HCT116 (cell line): ENCODE results near the gene ALDH4A1. TPM values are rescaled to one million over a fixed set of nuclear protein-coding genes. Genes with fewer than 3 reads are reported as not detected.

Source experiments
- ATAC-seq: fragments of 200-7000 bp; cut with Tn5 transposase; 2 replicates; pipeline ENCODE4 v1.9.1; 2020; ENCODE audit warnings: mild to moderate bottlenecking, moderate library complexity
- BruUV-seq: library from RNA; stranded (reverse); fragments of 400-500 nt; replicated peaks from 2 replicates; lab custom pipeline; 2021; lab: Mats Ljungman, UMichigan
- CTCF ChIA-PET: fragments of 300-600 bp; sonication (Branson Sonifier 250); formaldehyde crosslinking; loops from one replicate; lab custom pipeline; 2021; ENCODE audit warnings: antibody characterized with exemption; lab: Charles Lee
- POLR2A ChIA-PET: fragments of 300-600, 350-600 bp; sonication (Branson Sonifier 250); formaldehyde crosslinking; loops from one replicate; lab custom pipeline; 2021; ENCODE audit warnings: antibody characterized with exemption; lab: Charles Lee
- RAD21 ChIA-PET, 2 experiments: fragments of 300-600 bp; sonication (Branson Sonifier 250); formaldehyde crosslinking; loops; one replicate each; lab custom pipeline; 2023; ENCODE audit warnings: low total read pairs in 2 of 2; ENCODE audit not compliant: uncharacterized antibody in 2 of 2, unreplicated experiment in 2 of 2, low non-redundant PET in 1 of 2; lab: Charles Lee
- DNase-seq: peaks from one replicate; pipeline ENCODE4 v3.0.0-alpha.2; 2010; ENCODE audit warnings: low read depth, low spot score
- H2AFZ ChIP-seq: fragments of 200-600 bp; shearing (Covaris generic), sonication (generic); 2 replicates; pipeline ENCODE4 v1.6.1; 2017; ENCODE audit warnings: low read depth, mixed run types, mixed read lengths, antibody characterized with exemption, low read length; ENCODE audit not compliant: poor library complexity, severe bottlenecking
- H3K27ac ChIP-seq: 2 replicates; pipeline ENCODE4 v1.5.1; 2012; ENCODE audit warnings: low read depth, low read length
- H3K27me3 ChIP-seq: fragments of 200-600 bp; sonication (generic); 2 replicates; pipeline ENCODE4 v1.6.1; 2016; ENCODE audit warnings: mixed run types, low read length, mixed read lengths; ENCODE audit not compliant: insufficient read depth
- H3K36me3 ChIP-seq, 2 experiments: fragments of 200-500 bp in 1 of 2; fragments of 200-600 bp in 1 of 2; sonication (Bioruptor generic) in 1 of 2; sonication (generic) in 1 of 2; 2 replicates each; pipeline versions ENCODE4 v1.5.1 to v1.6.1; 2014 to 2016; ENCODE audit warnings: low read length in 2 of 2, inconsistent platforms in 1 of 2, mixed read lengths in 1 of 2, mixed run types in 1 of 2; ENCODE audit not compliant: insufficient read depth in 2 of 2, control insufficient read depth in 1 of 2
- H3K4me1 ChIP-seq, 2 experiments: fragments of 200-600 bp in 1 of 2; sonication (generic) in 1 of 2; 2 replicates each; pipeline versions ENCODE4 v1.5.1 to v1.6.1; 2012 to 2017; ENCODE audit warnings: low read length in 2 of 2, inconsistent platforms in 1 of 2, mild to moderate bottlenecking in 1 of 2, mixed read lengths in 1 of 2, mixed run types in 1 of 2, moderate library complexity in 1 of 2; ENCODE audit not compliant: insufficient read depth in 2 of 2, control insufficient read depth in 1 of 2
- H3K4me2 ChIP-seq: fragments of 200-600 bp; sonication (generic); 2 replicates; pipeline ENCODE4 v1.6.1; 2017; ENCODE audit warnings: mixed run types, low read length, mixed read lengths
- H3K4me3 ChIP-seq, 2 experiments: fragments of 200-600 bp in 1 of 2; sonication (generic) in 1 of 2; replicated peaks in 1 of 2; 2 replicates each; pipeline ENCODE4 v1.5.1; 2011 to 2016; ENCODE audit warnings: low read length in 2 of 2, control low read depth in 1 of 2, low read depth in 1 of 2, mild to moderate bottlenecking in 1 of 2, mixed read lengths in 1 of 2, mixed run types in 1 of 2
- H3K79me2 ChIP-seq: fragments of 200-600 bp; sonication (generic); 2 replicates; pipeline ENCODE4 v1.6.1; 2017; ENCODE audit warnings: mild to moderate bottlenecking, mixed run types, low read length, moderate library complexity, mixed read lengths; ENCODE audit not compliant: insufficient read depth
- H3K9ac ChIP-seq: fragments of 200-600 bp; sonication (generic); 2 replicates; pipeline ENCODE4 v1.6.1; 2016; ENCODE audit warnings: low read length, mixed read lengths
- H3K9me2 ChIP-seq: fragments of 200-600 bp; sonication (generic), shearing (Covaris generic); 2 replicates; pipeline ENCODE4 v1.6.1; 2017; ENCODE audit warnings: mixed run types, mild to moderate bottlenecking, moderate library complexity; ENCODE audit not compliant: insufficient read depth
- H3K9me3 ChIP-seq, 2 experiments: fragments of 200-500 bp in 1 of 2; fragments of 200-600 bp in 1 of 2; sonication (Bioruptor generic) in 1 of 2; sonication (generic) in 1 of 2; 2 replicates each; pipeline ENCODE4 v1.6.1; 2014 to 2017; ENCODE audit warnings: low read length in 2 of 2, mixed read lengths in 2 of 2, inconsistent platforms in 1 of 2, low read depth in 1 of 2, mild to moderate bottlenecking in 1 of 2, mixed run types in 1 of 2, moderate library complexity in 1 of 2; ENCODE audit not compliant: control insufficient read depth in 1 of 2, insufficient read depth in 1 of 2
- H4K20me1 ChIP-seq: fragments of 200-600 bp; sonication (generic), shearing (Covaris generic); 2 replicates; pipeline ENCODE4 v1.6.1; 2017; ENCODE audit warnings: mixed run types, mild to moderate bottlenecking, moderate library complexity; ENCODE audit not compliant: insufficient read depth
- CBX3 ChIP-seq: IDR thresholded peaks from 2 replicates; pipeline ENCODE4 v1.6.1; 2012; ENCODE audit warnings: low read depth
- CEBPB ChIP-seq: IDR thresholded peaks from 2 replicates; pipeline ENCODE4 v1.6.1; 2012; ENCODE audit warnings: low read depth
- EZH2phosphoT487 ChIP-seq: fragments of 200-600 bp; IDR thresholded peaks from 2 replicates; pipeline ENCODE4 v1.6.1; 2018; ENCODE audit warnings: antibody characterized with exemption, borderline replicate concordance
- SRF ChIP-seq: IDR thresholded peaks from 2 replicates; pipeline ENCODE4 v1.6.1; 2012; ENCODE audit warnings: low read depth
- TCF7L2 ChIP-seq: IDR thresholded peaks from 2 replicates; pipeline ENCODE4 v1.7.0; 2011; ENCODE audit warnings: borderline replicate concordance, inconsistent platforms; ENCODE audit not compliant: insufficient read depth, insufficient read length; ENCODE audit errors: extremely low read depth
- YY1 ChIP-seq: IDR thresholded peaks from 2 replicates; pipeline ENCODE4 v1.6.1; 2011; ENCODE audit warnings: low read length, low read depth, moderate library complexity, mild to moderate bottlenecking; ENCODE audit not compliant: insufficient replicate concordance; ENCODE audit errors: extremely low read depth
- ZFX ChIP-seq: fragments of 450-650 bp; IDR thresholded peaks from 2 replicates; pipeline ENCODE4 v1.6.1; 2017
- ZNF274 ChIP-seq: fragments of 200-500 bp; sonication (Bioruptor generic); IDR thresholded peaks from 2 replicates; pipeline ENCODE4 v1.6.1; 2014; ENCODE audit warnings: mild to moderate bottlenecking, low read depth, low read length, inconsistent platforms
- intact Hi-C: fragments of 100-400 bp; cut with micrococcal nuclease; formaldehyde crosslinking; loops from 2 replicates; pipeline ENCODE4 v1.10.0; 2022
- total RNA-seq: library from RNA; stranded (reverse); gene quantifications from one replicate; pipeline ENCODE4 v1.2.1, GENCODE V29; 2021; ENCODE audit not compliant: unreplicated experiment
- TF ChIP-seq, protein P1 (sequence below): IDR thresholded peaks from 2 replicates; pipeline ENCODE4 v1.6.1; 2012
- TF ChIP-seq, protein P2 (sequence below): IDR thresholded peaks from 2 replicates; pipeline ENCODE4 v1.6.1; 2012
- TF ChIP-seq, protein P3 (sequence below): IDR thresholded peaks from 2 replicates; pipeline ENCODE4 v1.6.1; 2011; ENCODE audit warnings: mild to moderate bottlenecking, low read length, moderate library complexity; ENCODE audit not compliant: insufficient replicate concordance; ENCODE audit errors: extremely low read depth
- TF ChIP-seq, protein P4 (sequence below), 3 experiments: fragments of 200-600 bp in 1 of 3; sonication (generic) in 1 of 3; IDR thresholded peaks in 2 of 3; conservative IDR thresholded peaks in 1 of 3; 2 replicates each; pipeline ENCODE4 v1.5.1; 2012 to 2017; ENCODE audit warnings: low read depth in 2 of 3, low read length in 2 of 3, antibody characterized with exemption in 1 of 3, borderline replicate concordance in 1 of 3, control low read depth in 1 of 3, mild to moderate bottlenecking in 1 of 3, mixed read lengths in 1 of 3, mixed run types in 1 of 3, moderate library complexity in 1 of 3; ENCODE audit not compliant: insufficient read depth in 1 of 3

ALDH4A1 gene
- total RNA-seq, 1 experiment from 2014 or later, result 12.6 TPM

DNA sequence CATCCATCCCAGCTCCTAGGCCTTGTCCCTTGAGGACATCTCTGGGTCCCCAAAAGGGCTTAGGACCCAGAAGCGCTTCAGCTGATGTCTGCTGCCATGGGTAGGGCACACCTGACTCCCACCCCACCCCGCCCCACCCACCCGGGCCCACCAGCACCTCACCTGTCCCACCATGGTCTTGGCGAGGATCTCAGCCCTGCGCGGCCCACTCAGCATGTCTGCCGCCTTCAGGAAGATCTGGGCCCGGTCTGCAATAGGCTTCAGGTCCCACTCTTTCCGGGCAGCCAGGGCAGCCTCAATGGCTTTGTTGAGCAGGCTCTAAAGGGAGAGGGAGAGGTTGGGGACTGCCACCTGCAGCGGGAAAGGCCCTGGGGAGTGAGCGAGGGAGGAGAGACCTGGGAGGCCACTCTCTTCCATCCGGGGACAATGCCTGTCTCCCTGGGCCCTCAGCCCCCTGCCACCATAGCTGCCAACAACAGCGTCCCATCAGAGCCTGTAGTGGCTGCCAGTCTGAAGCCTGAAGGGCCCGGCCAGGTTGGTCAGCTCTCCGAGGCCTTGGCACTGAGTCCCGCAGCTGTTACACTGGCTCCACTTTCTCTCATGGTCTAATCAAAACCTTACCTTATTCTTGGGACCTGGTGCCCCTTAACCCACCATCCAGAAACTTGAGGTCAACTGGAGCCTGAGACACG lies 16.9 kb downstream of the ALDH4A1 start:
- DNase-seq, result no peak
- CTCF ChIA-PET, result interaction anchor here (1.7 kb wide), 2 partner anchors 28 to 205 kb away, joined by 6 to 12 read pairs; no protein-coding TSS in a partner anchor
- peaks cover 0 to 5% of the 10 kb centered on the region in 2 experiments; a peak in 1 of 4 replicates for H3K4me1 ChIP-seq
- H4K20me1 ChIP-seq, result no peaks in the 10 kb centered on the region
- no TSS peak for BruUV-seq
- H3K9me3 ChIP-seq, result no peaks in the 10 kb centered on the region
- H3K27me3 ChIP-seq, result no peaks in the 10 kb centered on the region
- H3K79me2 ChIP-seq, result no peaks in the 10 kb centered on the region
- TF ChIP-seq CEBPB (no peak), TCF7L2 (no peak), ZFX (no peak), SRF (no peak), YY1 (no peak), CBX3 (no peak), ZNF274 (no peak), EZH2phosphoT487 (no peak)
- TF ChIP-seq, protein P1, sequence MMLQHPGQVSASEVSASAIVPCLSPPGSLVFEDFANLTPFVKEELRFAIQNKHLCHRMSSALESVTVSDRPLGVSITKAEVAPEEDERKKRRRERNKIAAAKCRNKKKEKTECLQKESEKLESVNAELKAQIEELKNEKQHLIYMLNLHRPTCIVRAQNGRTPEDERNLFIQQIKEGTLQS, result no peak
- TF ChIP-seq, protein P2, sequence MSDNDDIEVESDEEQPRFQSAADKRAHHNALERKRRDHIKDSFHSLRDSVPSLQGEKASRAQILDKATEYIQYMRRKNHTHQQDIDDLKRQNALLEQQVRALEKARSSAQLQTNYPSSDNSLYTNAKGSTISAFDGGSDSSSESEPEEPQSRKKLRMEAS, result no peak
- TF ChIP-seq, protein P3, sequence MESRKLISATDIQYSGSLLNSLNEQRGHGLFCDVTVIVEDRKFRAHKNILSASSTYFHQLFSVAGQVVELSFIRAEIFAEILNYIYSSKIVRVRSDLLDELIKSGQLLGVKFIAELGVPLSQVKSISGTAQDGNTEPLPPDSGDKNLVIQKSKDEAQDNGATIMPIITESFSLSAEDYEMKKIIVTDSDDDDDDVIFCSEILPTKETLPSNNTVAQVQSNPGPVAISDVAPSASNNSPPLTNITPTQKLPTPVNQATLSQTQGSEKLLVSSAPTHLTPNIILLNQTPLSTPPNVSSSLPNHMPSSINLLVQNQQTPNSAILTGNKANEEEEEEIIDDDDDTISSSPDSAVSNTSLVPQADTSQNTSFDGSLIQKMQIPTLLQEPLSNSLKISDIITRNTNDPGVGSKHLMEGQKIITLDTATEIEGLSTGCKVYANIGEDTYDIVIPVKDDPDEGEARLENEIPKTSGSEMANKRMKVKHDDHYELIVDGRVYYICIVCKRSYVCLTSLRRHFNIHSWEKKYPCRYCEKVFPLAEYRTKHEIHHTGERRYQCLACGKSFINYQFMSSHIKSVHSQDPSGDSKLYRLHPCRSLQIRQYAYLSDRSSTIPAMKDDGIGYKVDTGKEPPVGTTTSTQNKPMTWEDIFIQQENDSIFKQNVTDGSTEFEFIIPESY, result no peak
- TF ChIP-seq, protein P4, sequence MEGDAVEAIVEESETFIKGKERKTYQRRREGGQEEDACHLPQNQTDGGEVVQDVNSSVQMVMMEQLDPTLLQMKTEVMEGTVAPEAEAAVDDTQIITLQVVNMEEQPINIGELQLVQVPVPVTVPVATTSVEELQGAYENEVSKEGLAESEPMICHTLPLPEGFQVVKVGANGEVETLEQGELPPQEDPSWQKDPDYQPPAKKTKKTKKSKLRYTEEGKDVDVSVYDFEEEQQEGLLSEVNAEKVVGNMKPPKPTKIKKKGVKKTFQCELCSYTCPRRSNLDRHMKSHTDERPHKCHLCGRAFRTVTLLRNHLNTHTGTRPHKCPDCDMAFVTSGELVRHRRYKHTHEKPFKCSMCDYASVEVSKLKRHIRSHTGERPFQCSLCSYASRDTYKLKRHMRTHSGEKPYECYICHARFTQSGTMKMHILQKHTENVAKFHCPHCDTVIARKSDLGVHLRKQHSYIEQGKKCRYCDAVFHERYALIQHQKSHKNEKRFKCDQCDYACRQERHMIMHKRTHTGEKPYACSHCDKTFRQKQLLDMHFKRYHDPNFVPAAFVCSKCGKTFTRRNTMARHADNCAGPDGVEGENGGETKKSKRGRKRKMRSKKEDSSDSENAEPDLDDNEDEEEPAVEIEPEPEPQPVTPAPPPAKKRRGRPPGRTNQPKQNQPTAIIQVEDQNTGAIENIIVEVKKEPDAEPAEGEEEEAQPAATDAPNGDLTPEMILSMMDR (IDR thresholded peaks at IDR 0.05 in 2 of 3, conservative IDR thresholded peaks at IDR 0.05 in 1 of 3; ENCODE audit: borderline replicate concordance in 1 of 3, insufficient read depth in 1 of 3, low read depth in 2 of 3, low read length in 2 of 3), result no peak
- H2AFZ ChIP-seq, result no peak overlapping the region
- ATAC-seq, result no peak
- no peak overlapping the region for H3K4me3 ChIP-seq
- H3K9me2 ChIP-seq, result no peaks in the 10 kb centered on the region
- H3K36me3 ChIP-seq, result no peaks in the 10 kb centered on the region
- POLR2A ChIA-PET, result no interaction called here
- RAD21 ChIA-PET, result interaction anchor here in 1 of 2 experiments (1.6 kb wide), 1 partner anchor 211 kb away, joined by 7 read pairs; no protein-coding TSS in a partner anchor
- H3K27ac ChIP-seq, result no peak overlapping the region
- no peak overlapping the region for H3K9ac ChIP-seq
- intact Hi-C loops, result no loop called here
- no peak overlapping the region for H3K4me2 ChIP-seq
